ENCODE data around the gene OPN3. TPM values are rescaled to one million over a fixed set of nuclear protein-coding genes. Genes with fewer than 3 reads are reported as not detected.

OPN3 gene
- total and polyA plus RNA-seq, 2 experiments from 2014 or later: 14.0 to 15.2 TPM

GRCh38 chr1:241614572-241614971 is 25.6 kb downstream of the OPN3 start:
- Histone ChIP-seq H3K4me1 (ENCODE audit: insufficient read depth) (peaks cover 12% of the 10 kb centered on the region), H2AFZ (no peak overlapping the region), H3K9ac (no peak overlapping the region), H3K79me2 (ENCODE audit: insufficient read depth) (no peaks in the 10 kb centered on the region), H3K27me3 (replicated peaks; ENCODE audit: insufficient read depth) (no peaks in the 10 kb centered on the region), H3K27ac (no peak overlapping the region), H3K4me2 (ENCODE audit: unreplicated experiment) (no peak overlapping the region), H3K4me3 (no peak overlapping the region), H3K36me3 (ENCODE audit: low read depth) (no peaks in the 10 kb centered on the region), H3K9me2 (ENCODE audit: insufficient read depth) (no peaks in the 10 kb centered on the region), H4K20me1 (ENCODE audit: insufficient read depth) (no peaks in the 10 kb centered on the region), H3K9me3 (ENCODE audit: low read depth) (no peaks in the 10 kb centered on the region), H3F3A (ENCODE audit: insufficient read depth) (peaks cover 3% of the 10 kb centered on the region; the same call in 1 of the 2 replicates)
- TF ChIP-seq EZH2phosphoT487 (IDR thresholded peaks at IDR 0.05; ENCODE audit: insufficient read depth, low read depth) (no peak), EZH2 (IDR thresholded peaks at IDR 0.05; ENCODE audit: insufficient read depth, poor library complexity, severe bottlenecking) (no peak)
- in situ Hi-C loops (cut with MboI): loop anchor here (10.0 to 25.0 kb wide), 2 partner anchors 220 to 373 kb away; partner anchors contain the start of gene MAP1LC3C
- WGBS, 2 experiments (ENCODE audit: low coverage in 1 of 2, low lambda C conversion rate in 2 of 2, missing lambda C conversion rate in 2 of 2): 93 to 94% methylated on average over 4 of the region's 4 CpGs
- no peak for DNase-seq

GRCh38 chr1:241614144-241614543 is 26.0 kb downstream of the OPN3 start:
- peaks cover 3% of the 10 kb centered on the region; the same call in 1 of the 2 replicates for H3F3A ChIP-seq (ENCODE audit: insufficient read depth)
- TF ChIP-seq EZH2phosphoT487 (IDR thresholded peaks at IDR 0.05; ENCODE audit: insufficient read depth, low read depth) (no peak), EZH2 (IDR thresholded peaks at IDR 0.05; ENCODE audit: insufficient read depth, poor library complexity, severe bottlenecking) (no peak)
- 78 to 84% methylated on average over 4 of the region's 4 CpGs for WGBS, 2 experiments (ENCODE audit: low coverage in 1 of 2, low lambda C conversion rate in 2 of 2, missing lambda C conversion rate in 2 of 2)

GRCh38 chr1:241612533-241613477 is 27.4 kb downstream of the OPN3 start:
- peak overlapping the region; percentile 60 for H3K27ac ChIP-seq
- peaks cover 20% of the 10 kb centered on the region for H3K4me1 ChIP-seq (ENCODE audit: insufficient read depth)
- peak; percentile 90 for DNase-seq
- H3K9ac ChIP-seq: peak overlapping the region; percentile 57
- no peaks in the 10 kb centered on the region for H4K20me1 ChIP-seq (ENCODE audit: insufficient read depth)
- TF ChIP-seq EZH2phosphoT487 (IDR thresholded peaks at IDR 0.05; ENCODE audit: insufficient read depth, low read depth): no peak
- TF ChIP-seq EZH2 (IDR thresholded peaks at IDR 0.05; ENCODE audit: insufficient read depth, poor library complexity, severe bottlenecking): no peak
- peaks cover 9% of the 10 kb centered on the region; the same call in 1 of the 2 replicates for H3F3A ChIP-seq (ENCODE audit: insufficient read depth)
- H2AFZ ChIP-seq: peak overlapping the region; percentile 74
- no peaks in the 10 kb centered on the region for H3K27me3 ChIP-seq (replicated peaks; ENCODE audit: insufficient read depth)
- H3K9me3 ChIP-seq (ENCODE audit: low read depth): no peaks in the 10 kb centered on the region
- no peaks in the 10 kb centered on the region for H3K79me2 ChIP-seq (ENCODE audit: insufficient read depth)
- peak overlapping the region; percentile 56 for H3K4me2 ChIP-seq (ENCODE audit: unreplicated experiment)
- H3K4me3 ChIP-seq: peak overlapping the region; percentile 23; the same call in 1 of the 2 replicates
- in situ Hi-C loops (cut with MboI): loop anchor here (10.0 to 25.0 kb wide), 2 partner anchors 222 to 374 kb away; partner anchors contain the start of gene MAP1LC3C
- H3K9me2 ChIP-seq (ENCODE audit: insufficient read depth): no peaks in the 10 kb centered on the region
- no peaks in the 10 kb centered on the region for H3K36me3 ChIP-seq (ENCODE audit: low read depth)
- 39 to 41% methylated on average over 9 of the region's 9 CpGs for WGBS, 2 experiments (ENCODE audit: low coverage in 1 of 2, low lambda C conversion rate in 2 of 2, missing lambda C conversion rate in 2 of 2)

More at GRCh38 chr1:241614144-241614543, 26.0 kb downstream of the OPN3 start:
- Histone ChIP-seq H3K9me3 (ENCODE audit: low read depth) (no peaks in the 10 kb centered on the region), H3K27me3 (replicated peaks; ENCODE audit: insufficient read depth) (no peaks in the 10 kb centered on the region), H3K79me2 (ENCODE audit: insufficient read depth) (no peaks in the 10 kb centered on the region), H2AFZ (no peak overlapping the region), H3K36me3 (ENCODE audit: low read depth) (no peaks in the 10 kb centered on the region), H3K4me1 (ENCODE audit: insufficient read depth) (peaks cover 12% of the 10 kb centered on the region), H3K9ac (no peak overlapping the region), H3K27ac (no peak overlapping the region), H3K4me2 (ENCODE audit: unreplicated experiment) (no peak overlapping the region), H3K9me2 (ENCODE audit: insufficient read depth) (no peaks in the 10 kb centered on the region), H4K20me1 (ENCODE audit: insufficient read depth) (no peaks in the 10 kb centered on the region), H3K4me3 (no peak overlapping the region)
- no peak for DNase-seq
- in situ Hi-C loops (cut with MboI): loop anchor here (10.0 to 25.0 kb wide), 2 partner anchors 221 to 373 kb away; partner anchors contain the start of gene MAP1LC3C

- WGBS, 2 experiments (ENCODE audit: low coverage in 1 of 2, low lambda C conversion rate in 2 of 2, missing lambda C conversion rate in 2 of 2): 94 to 95% methylated on average over 1 of the region's 1 CpG
- Histone ChIP-seq H3F3A (ENCODE audit: insufficient read depth) (peaks cover 9% of the 10 kb centered on the region; the same call in 1 of the 2 replicates), H3K4me3 (no peak overlapping the region)
These were observed 28.4 kb downstream of the OPN3 start for GRCh38 chr1:241611736-241612135.

More at GRCh38 chr1:241611736-241612135, 28.4 kb downstream of the OPN3 start:
- Histone ChIP-seq H2AFZ (peak overlapping the region; percentile 74; the same call in 1 of the 2 replicates), H3K36me3 (ENCODE audit: low read depth) (no peaks in the 10 kb centered on the region), H3K9ac (no peak overlapping the region; the same call in 1 of the 2 replicates), H3K4me2 (ENCODE audit: unreplicated experiment) (peak overlapping the region; percentile 56), H3K9me3 (ENCODE audit: low read depth) (no peaks in the 10 kb centered on the region), H3K27ac (no peak overlapping the region), H3K4me1 (ENCODE audit: insufficient read depth) (peaks cover 20% of the 10 kb centered on the region), H3K27me3 (replicated peaks; ENCODE audit: insufficient read depth) (no peaks in the 10 kb centered on the region), H3K79me2 (ENCODE audit: insufficient read depth) (no peaks in the 10 kb centered on the region), H3K9me2 (ENCODE audit: insufficient read depth) (no peaks in the 10 kb centered on the region), H4K20me1 (ENCODE audit: insufficient read depth) (no peaks in the 10 kb centered on the region)
- in situ Hi-C loops (cut with MboI): loop anchor here (10.0 to 25.0 kb wide), 2 partner anchors 223 to 376 kb away; partner anchors contain the start of gene MAP1LC3C
- DNase-seq: no peak
- TF ChIP-seq EZH2 (IDR thresholded peaks at IDR 0.05; ENCODE audit: insufficient read depth, poor library complexity, severe bottlenecking) (no peak), EZH2phosphoT487 (IDR thresholded peaks at IDR 0.05; ENCODE audit: insufficient read depth, low read depth) (no peak)
